Heart left ventricle (tissue), 13 donors: ENCODE results near the gene THUMPD2.

Source experiments
- POLR2A ChIP-seq, 2 donors: fragments of 450-650 bp; IDR thresholded peaks; one replicate each; pipeline ENCODE4 v1.6.1; 2017; ENCODE audit warnings: antibody characterized with exemption in 2 of 2, mild to moderate bottlenecking in 2 of 2, moderate library complexity in 2 of 2
- TF ChIP-seq, protein P1 (sequence below), 12 donors: fragments of 200-600 bp; sonication (generic) in 4 of 12; IDR thresholded peaks; one replicate each; pipeline versions ENCODE4 v1.5.0 to v1.8.0; 2018 to 2022; ENCODE audit warnings: antibody characterized with exemption in 12 of 12, mild to moderate bottlenecking in 5 of 12
- donor health status: ischemic (EF 13 %, LVEDD 7.1; RV severe dilation, severe dysfunction).
- donor health status: DM: no; HTN: yes; CAD: no.
- donor health status: DM: no; HTN: no; CAD: no.
- donor health status: ischemic (EF 25% LVEDD 6.9; RV normal size, moderate dysfunction).
- donor health status: ischemic (EF 25% LVEDD 5.7; RV mildly dilated, moderate dysfunction).
- donor health status: ischemic (EF 35%, LVEDD 5.7; RV mildly dilated, moderate dysfunction).
- donor health status: nonischemic (EF 11% LVEDD 7.7; RV severe dilation, severe dysfunction).
- donor health status: DM: yes; HTN: yes; CAD: no.
- donor health status: PGD.
- donor health status: ischemic (EF 29% LVEDD 5.4; RV normal size, mild dysfunction).
- donor health status: nonischemic (EF 23%, LVEDD 6.1; RV moderate dilation, normal function).

DNA sequence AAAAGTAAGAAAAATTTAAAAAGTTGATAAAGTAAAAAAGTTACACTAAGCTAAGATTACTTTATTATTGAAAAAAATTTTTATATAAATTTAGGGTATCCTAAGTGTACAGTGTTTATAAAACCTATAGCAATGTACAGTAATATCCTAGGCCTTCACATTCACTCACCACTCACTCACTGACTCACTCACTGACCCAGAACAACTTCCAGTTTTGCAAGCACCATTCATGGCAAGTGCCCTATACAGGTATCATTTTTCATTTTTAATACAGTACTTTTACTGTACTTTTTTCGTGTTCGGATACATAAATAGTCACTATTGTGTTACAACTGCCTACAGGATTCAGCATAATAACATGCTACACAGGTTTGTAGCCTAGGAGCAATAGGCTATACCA lies 8.9 kb upstream of the THUMPD2 start:
- no peak for TF ChIP-seq POLR2A (IDR thresholded peaks at IDR 0.05)
- TF ChIP-seq, protein P1, sequence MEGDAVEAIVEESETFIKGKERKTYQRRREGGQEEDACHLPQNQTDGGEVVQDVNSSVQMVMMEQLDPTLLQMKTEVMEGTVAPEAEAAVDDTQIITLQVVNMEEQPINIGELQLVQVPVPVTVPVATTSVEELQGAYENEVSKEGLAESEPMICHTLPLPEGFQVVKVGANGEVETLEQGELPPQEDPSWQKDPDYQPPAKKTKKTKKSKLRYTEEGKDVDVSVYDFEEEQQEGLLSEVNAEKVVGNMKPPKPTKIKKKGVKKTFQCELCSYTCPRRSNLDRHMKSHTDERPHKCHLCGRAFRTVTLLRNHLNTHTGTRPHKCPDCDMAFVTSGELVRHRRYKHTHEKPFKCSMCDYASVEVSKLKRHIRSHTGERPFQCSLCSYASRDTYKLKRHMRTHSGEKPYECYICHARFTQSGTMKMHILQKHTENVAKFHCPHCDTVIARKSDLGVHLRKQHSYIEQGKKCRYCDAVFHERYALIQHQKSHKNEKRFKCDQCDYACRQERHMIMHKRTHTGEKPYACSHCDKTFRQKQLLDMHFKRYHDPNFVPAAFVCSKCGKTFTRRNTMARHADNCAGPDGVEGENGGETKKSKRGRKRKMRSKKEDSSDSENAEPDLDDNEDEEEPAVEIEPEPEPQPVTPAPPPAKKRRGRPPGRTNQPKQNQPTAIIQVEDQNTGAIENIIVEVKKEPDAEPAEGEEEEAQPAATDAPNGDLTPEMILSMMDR (IDR thresholded peaks at IDR 0.05), result no peak
